Activated T-cell treated with anti-CD3 and anti-CD28 coated beads, Interleukin-2, amount 50 U/mL, for 48 hours (primary cell): ENCODE data around the gene CLMN.
"Not testable (repeated sequence)": the region's sequence is repeated elsewhere in the genome, so short reads cannot be mapped to it uniquely, and the experiment has no call there.

Experiments used
- DNase-seq, 2 experiments: peaks; one replicate each; pipeline ENCODE4 v3.0.0-alpha.2; 2020

Gene CLMN

GRCh38 chr14:95215094-95215725 lies 104.5 kb downstream of the CLMN start:
- no peak for DNase-seq

- no peak for DNase-seq
Observed at GRCh38 chr14:95213774-95214173, 105.9 kb downstream of the CLMN start.

- no peak for DNase-seq
Observed at GRCh38 chr14:95211721-95212504, 107.8 kb downstream of the CLMN start.

- DNase-seq = no peak
Observed at GRCh38 chr14:95210699-95211098, 109.0 kb downstream of the CLMN start.

GRCh38 chr14:95208598-95208997 lies 111.1 kb downstream of the CLMN start:
- no peak for DNase-seq

- DNase-seq = no peak
Observed at GRCh38 chr14:95207475-95208233, 112.1 kb downstream of the CLMN start.

- DNase-seq = no peak
Observed at GRCh38 chr14:95206534-95206933, 113.2 kb downstream of the CLMN start.

- DNase-seq = no peak
Observed at GRCh38 chr14:95204705-95205104, 115.0 kb downstream of the CLMN start.

- not testable (repeated sequence) for DNase-seq
Observed at GRCh38 chr14:95201745-95202144, 118.0 kb downstream of the CLMN start.

- no peak for DNase-seq
Observed at GRCh38 chr14:95200404-95200803, 119.3 kb downstream of the CLMN start.

- DNase-seq = no peak
Observed at GRCh38 chr14:95199298-95199983, 120.3 kb downstream of the CLMN start.

- no peak for DNase-seq
Observed at GRCh38 chr14:95198320-95198719, 121.4 kb downstream of the CLMN start.

- DNase-seq = no peak
Observed at GRCh38 chr14:95197551-95197950, 122.2 kb downstream of the CLMN start.

- DNase-seq = no peak
Observed at GRCh38 chr14:95196826-95197545, 122.7 kb downstream of the CLMN start.

GRCh38 chr14:95196268-95196667 lies 123.4 kb downstream of the CLMN start:
- no peak for DNase-seq

- no peak for DNase-seq
Observed at GRCh38 chr14:95195031-95195430, 124.7 kb downstream of the CLMN start.

- DNase-seq = no peak
Observed at GRCh38 chr14:95193081-95193480, 126.6 kb downstream of the CLMN start.

GRCh38 chr14:95192311-95192710 lies 127.4 kb downstream of the CLMN start:
- DNase-seq = no peak

- no peak for DNase-seq
Observed at GRCh38 chr14:95191445-95192199, 128.1 kb downstream of the CLMN start.

GRCh38 chr14:95190857-95191256 lies 128.9 kb downstream of the CLMN start:
- no peak for DNase-seq

- DNase-seq = no peak
Observed at GRCh38 chr14:95190346-95190840, 129.3 kb downstream of the CLMN start.
